ENCODE measurements around the gene PDZD2. TPM values are rescaled to one million over a fixed set of nuclear protein-coding genes. Genes with fewer than 3 reads are reported as not detected.
"Not testable (repeated sequence)": the region's sequence is repeated elsewhere in the genome, so short reads cannot be mapped to it uniquely, and the experiment has no call there.

The PDZD2 gene
- total RNA-seq, 1 donor from 2014 or later = 81.5 TPM

- DNase-seq (no peak), ATAC-seq (ENCODE audit: poor library complexity) (peak; percentile 40)
Measured at GRCh38 chr5:31720004-31720403, 81.1 kb downstream of the PDZD2 start.

GRCh38 chr5:31720811-31721345 lies 81.9 kb downstream of the PDZD2 start:
- DNase-seq (no peak), ATAC-seq (ENCODE audit: poor library complexity) (no peak)
- intact Hi-C loops (cut with DNase I) = no loop called here

More at GRCh38 chr5:31720004-31720403, 81.1 kb downstream of the PDZD2 start:
- intact Hi-C loops (cut with DNase I) = no loop called here

GRCh38 chr5:31722111-31722510 lies 83.2 kb downstream of the PDZD2 start:
- intact Hi-C loops (cut with DNase I) = no loop called here
- ATAC-seq (ENCODE audit: poor library complexity) (peak; percentile 36), DNase-seq (no peak)

- ATAC-seq (ENCODE audit: poor library complexity) (no peak), DNase-seq (no peak)
- intact Hi-C loops (cut with DNase I) = no loop called here
Measured at GRCh38 chr5:31725996-31726395, 87.1 kb downstream of the PDZD2 start.

- ATAC-seq (ENCODE audit: poor library complexity) = peak; percentile 61
- intact Hi-C loops (cut with DNase I) = no loop called here
Measured at GRCh38 chr5:31726952-31727351, 88.0 kb downstream of the PDZD2 start.

GRCh38 chr5:31728039-31728438 lies 89.1 kb downstream of the PDZD2 start:
- intact Hi-C loops (cut with DNase I) = no loop called here
- ATAC-seq (ENCODE audit: poor library complexity) (no peak), DNase-seq (no peak)

More at GRCh38 chr5:31726952-31727351, 88.0 kb downstream of the PDZD2 start:
- peak; percentile 44 for DNase-seq

- DNase-seq; intact Hi-C loops (cut with DNase I); ATAC-seq (ENCODE audit: poor library complexity): not testable (repeated sequence)
Measured at GRCh38 chr5:31728806-31729205, 89.9 kb downstream of the PDZD2 start.

GRCh38 chr5:31730139-31730538 lies 91.2 kb downstream of the PDZD2 start:
- DNase-seq (no peak), ATAC-seq (ENCODE audit: poor library complexity) (peak; percentile 13)
- intact Hi-C loops (cut with DNase I) = no loop called here

- intact Hi-C loops (cut with DNase I) = no loop called here
- ATAC-seq (ENCODE audit: poor library complexity) (no peak), DNase-seq (no peak)
Measured at GRCh38 chr5:31731016-31731415, 92.1 kb downstream of the PDZD2 start.

GRCh38 chr5:31731710-31732301 lies 92.9 kb downstream of the PDZD2 start:
- intact Hi-C loops (cut with DNase I) = no loop called here
- ATAC-seq (ENCODE audit: poor library complexity) = no peak
- no peak for DNase-seq

- DNase-seq; ATAC-seq (ENCODE audit: poor library complexity); intact Hi-C loops (cut with DNase I): not testable (repeated sequence)
Measured at GRCh38 chr5:31732821-31733220, 93.9 kb downstream of the PDZD2 start.

GRCh38 chr5:31733371-31733770 lies 94.4 kb downstream of the PDZD2 start:
- ATAC-seq (ENCODE audit: poor library complexity) = peak; percentile 81

GRCh38 chr5:31736127-31736526 lies 97.2 kb downstream of the PDZD2 start:
- ATAC-seq (ENCODE audit: poor library complexity) (no peak), DNase-seq (no peak)
- intact Hi-C loops (cut with DNase I) = no loop called here

More at GRCh38 chr5:31733371-31733770, 94.4 kb downstream of the PDZD2 start:
- no peak for DNase-seq
- intact Hi-C loops (cut with DNase I) = no loop called here

GRCh38 chr5:31738199-31738598 lies 99.3 kb downstream of the PDZD2 start:
- DNase-seq = no peak
- peak; percentile 59 for ATAC-seq (ENCODE audit: poor library complexity)
- intact Hi-C loops (cut with DNase I) = no loop called here

- peak; percentile 63 for DNase-seq
- intact Hi-C loops (cut with DNase I) = no loop called here
- ATAC-seq (ENCODE audit: poor library complexity) = peak; percentile 91
Measured at GRCh38 chr5:31741496-31741895, 102.6 kb downstream of the PDZD2 start.

GRCh38 chr5:31743678-31744077 lies 104.7 kb downstream of the PDZD2 start:
- DNase-seq (no peak), ATAC-seq (ENCODE audit: poor library complexity) (no peak)
- intact Hi-C loops (cut with DNase I) = no loop called here

- peak; percentile 82 for ATAC-seq (ENCODE audit: poor library complexity)
- DNase-seq = no peak
- intact Hi-C loops (cut with DNase I) = no loop called here
Measured at GRCh38 chr5:31748458-31749172, 109.7 kb downstream of the PDZD2 start.

GRCh38 chr5:31750215-31750614 lies 111.3 kb downstream of the PDZD2 start:
- intact Hi-C loops (cut with DNase I) = no loop called here
- ATAC-seq (ENCODE audit: poor library complexity) (no peak), DNase-seq (no peak)

- intact Hi-C loops (cut with DNase I) = no loop called here
- DNase-seq = no peak
- no peak for ATAC-seq (ENCODE audit: poor library complexity)
Measured at GRCh38 chr5:31751610-31752009, 112.7 kb downstream of the PDZD2 start.

Data from Right ventricle myocardium superior (tissue), 1 donor.